ENCODE data around the gene CACNB2. TPM values are rescaled to one million over a fixed set of nuclear protein-coding genes. Genes with fewer than 3 reads are reported as not detected.

The CACNB2 gene
- total and polyA plus RNA-seq, 2 of the 13 experiments (the other 11 are each of a cell fraction or from before 2014, with no cell fraction given) = not detected

- WGBS (ENCODE audit: low lambda C conversion rate) = 34% methylated on average over 4 of the region's 4 CpGs
- Histone ChIP-seq H3K27ac (ENCODE audit: extremely low read length, insufficient read depth, low read length) (no peak overlapping the region), H3K79me2 (ENCODE audit: insufficient read depth, low read length) (no peaks in the 10 kb centered on the region), H3K9ac (ENCODE audit: insufficient read depth, low read depth, low read length) (no peak overlapping the region), H3K4me3 (replicated peaks in 1 of 3; ENCODE audit: insufficient read depth in 1 of 3, low read depth in 2 of 3, low read length in 3 of 3) (no peak overlapping the region), H4K20me1 (ENCODE audit: insufficient read depth, low read length) (no peaks in the 10 kb centered on the region), H3K4me1 (ENCODE audit: insufficient read depth, low read length) (no peaks in the 10 kb centered on the region), H2AFZ (ENCODE audit: low read length) (no peak overlapping the region), H3K9me3 (ENCODE audit: low read length) (no peaks in the 10 kb centered on the region), H3K4me2 (ENCODE audit: low read depth, low read length) (no peak overlapping the region), H3K27me3 (ENCODE audit: control insufficient read depth in 1 of 2, insufficient read depth in 2 of 2, low read length in 2 of 2) (no peaks in the 10 kb centered on the region; a peak in 2 of 5 replicates), H3K36me3 (replicated peaks in 1 of 2; ENCODE audit: control insufficient read depth in 1 of 2, insufficient read depth in 2 of 2, low read length in 2 of 2) (no peaks in the 10 kb centered on the region)
- DNase-seq (ENCODE audit: low spot score) = no peak
- ChIA-PET POLR2A (no interaction called here), CTCF (ENCODE audit: low intra/inter-chr PET ratio, low total read pairs) (no interaction called here)
- no peak for TF ChIP-seq CHD4 (IDR thresholded peaks at IDR 0.05; ENCODE audit: borderline replicate concordance, low read length)
- TF ChIP-seq MEIS1 (CRISPR knock-in tag; IDR thresholded peaks at IDR 0.05; ENCODE audit: borderline replicate concordance) = no peak
- TF ChIP-seq NFYB (CRISPR knock-in tag; IDR thresholded peaks at IDR 0.05) = no peak
- no peak for TF ChIP-seq RXRB (CRISPR knock-in tag; IDR thresholded peaks at IDR 0.05; ENCODE audit: borderline replicate concordance)
- TF ChIP-seq SRSF9 (IDR thresholded peaks at IDR 0.05; ENCODE audit: borderline replicate concordance, insufficient read depth, low read depth, low read length, poor library complexity, severe bottlenecking) = no peak
- no peak for FAIRE-seq
- ATAC-seq = no peak
- BruUV-seq (replicated peaks) = no TSS peak
- in situ Hi-C loops (cut with HindIII; ENCODE audit: extremely low pct_ligation_motif_present, low pct_unique_long_range_greater_than_20kb) (no loop called here), intact Hi-C loops (cut with micrococcal nuclease; ENCODE audit: unreplicated experiment) (no loop called here)
These were observed 191.8 kb downstream of the CACNB2 start for GRCh38 chr10:18332048-18332447.

- no peaks in the 10 kb centered on the region; a peak in 2 of 5 replicates for H3K27me3 ChIP-seq (ENCODE audit: control insufficient read depth in 1 of 2, insufficient read depth in 2 of 2, low read length in 2 of 2)
- H3K4me3 ChIP-seq (replicated peaks in 1 of 3; ENCODE audit: insufficient read depth in 1 of 3, low read depth in 2 of 3, low read length in 3 of 3) = no peak overlapping the region
- no peak for FAIRE-seq
- no peak overlapping the region for H2AFZ ChIP-seq (ENCODE audit: low read length)
- no peak overlapping the region for H3K9ac ChIP-seq (ENCODE audit: insufficient read depth, low read depth, low read length)
- ChIA-PET CTCF (ENCODE audit: low intra/inter-chr PET ratio, low total read pairs) (no interaction called here), POLR2A (no interaction called here)
- no peaks in the 10 kb centered on the region for H4K20me1 ChIP-seq (ENCODE audit: insufficient read depth, low read length)
- H3K79me2 ChIP-seq (ENCODE audit: insufficient read depth, low read length) = no peaks in the 10 kb centered on the region
- BruUV-seq (replicated peaks) = no TSS peak
- no peaks in the 10 kb centered on the region for H3K36me3 ChIP-seq (replicated peaks in 1 of 2; ENCODE audit: control insufficient read depth in 1 of 2, insufficient read depth in 2 of 2, low read length in 2 of 2)
- no peak overlapping the region for H3K27ac ChIP-seq (ENCODE audit: extremely low read length, insufficient read depth, low read length)
- no peak overlapping the region for H3K4me2 ChIP-seq (ENCODE audit: low read depth, low read length)
- ATAC-seq = no peak
- no peak for DNase-seq (ENCODE audit: low spot score)
- WGBS (ENCODE audit: low lambda C conversion rate) = 67% methylated on average over 1 of the region's 1 CpG
- in situ Hi-C loops (cut with HindIII; ENCODE audit: extremely low pct_ligation_motif_present, low pct_unique_long_range_greater_than_20kb) (no loop called here), intact Hi-C loops (cut with micrococcal nuclease; ENCODE audit: unreplicated experiment) (no loop called here)
- H3K4me1 ChIP-seq (ENCODE audit: insufficient read depth, low read length) = no peaks in the 10 kb centered on the region
- H3K9me3 ChIP-seq (ENCODE audit: low read length) = no peaks in the 10 kb centered on the region
- TF ChIP-seq KLF16 (CRISPR knock-in tag; IDR thresholded peaks at IDR 0.05) = no peak
- TF ChIP-seq ZBTB10 (CRISPR knock-in tag; IDR thresholded peaks at IDR 0.05; ENCODE audit: borderline replicate concordance) = no peak
- no peak for TF ChIP-seq ZNF724P (CRISPR knock-in tag; IDR thresholded peaks at IDR 0.05; ENCODE audit: borderline replicate concordance)
- no peak for TF ChIP-seq LRRFIP1 (CRISPR knock-in tag; conservative IDR thresholded peaks at IDR 0.05)
- TF ChIP-seq ZNF20 (CRISPR knock-in tag; IDR thresholded peaks at IDR 0.05) = no peak
- TF ChIP-seq RNF2 (conservative IDR thresholded peaks at IDR 0.05; ENCODE audit: low read depth) = no peak
- no peak for TF ChIP-seq SMAD3 (CRISPR knock-in tag; IDR thresholded peaks at IDR 0.05)
- no peak for TF ChIP-seq KDM1A (CRISPR knock-in tag; IDR thresholded peaks at IDR 0.05)
- no peak for TF ChIP-seq ZNF33B (CRISPR knock-in tag; IDR thresholded peaks at IDR 0.05)
- no peak for TF ChIP-seq ZNF766 (CRISPR knock-in tag; IDR thresholded peaks at IDR 0.05; ENCODE audit: borderline replicate concordance)
- TF ChIP-seq KLF11 (CRISPR knock-in tag; IDR thresholded peaks at IDR 0.05) = no peak
These were observed 192.3 kb downstream of the CACNB2 start for GRCh38 chr10:18332484-18332883.
